Transverse colon (tissue), 4 donors: ENCODE measurements around the gene SORD.

Experiments used
- CTCF ChIP-seq, 5 experiments: fragments of 200-600 bp in 3 of 5; fragments of 450-650 bp in 2 of 5; sonication (generic) in 3 of 5; IDR thresholded peaks; 1 replicate in 2 of 5; 2 replicates in 3 of 5; pipeline ENCODE4 v1.5.1; 2016 to 2017; ENCODE audit warnings: antibody characterized with exemption in 5 of 5, inconsistent platforms in 3 of 5, mild to moderate bottlenecking in 2 of 5, moderate library complexity in 1 of 5
- POLR2AphosphoS5 ChIP-seq, 3 donors: sonication (generic); formaldehyde crosslinking; IDR thresholded peaks; one replicate each; pipeline ENCODE4 v1.6.1; 2016; ENCODE audit warnings: antibody characterized with exemption in 3 of 3

DNA sequence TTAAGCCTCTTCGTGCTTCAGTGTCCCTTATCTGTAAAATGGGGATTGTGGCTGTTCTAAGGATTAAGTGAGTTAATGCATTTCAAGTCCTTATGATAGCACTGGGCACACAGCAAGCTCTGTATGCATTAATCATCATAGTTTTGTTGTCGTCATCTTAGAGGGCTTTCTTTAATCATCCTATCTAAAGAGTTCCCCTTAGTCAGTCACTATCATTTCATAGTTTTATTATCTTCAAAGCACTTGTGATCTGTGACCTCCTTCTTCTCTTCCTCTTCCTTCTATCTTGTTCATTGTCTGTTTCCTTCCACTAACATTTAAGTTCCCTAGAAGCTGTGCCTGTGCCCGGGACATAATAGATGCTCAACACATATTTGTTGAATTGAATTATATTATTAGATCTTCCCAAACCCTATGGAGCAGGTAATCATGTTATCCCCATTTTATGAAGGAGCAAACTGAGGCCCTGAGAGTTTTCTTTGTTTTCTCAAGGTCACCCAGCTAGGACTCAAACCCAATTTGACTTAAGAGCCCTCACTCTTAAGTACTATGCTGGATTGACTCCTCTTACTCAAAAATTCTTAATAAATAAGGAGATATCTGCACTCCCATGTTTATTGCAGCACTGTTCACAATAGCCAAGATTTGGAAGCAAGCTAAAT lies 66.8 kb downstream of the SORD start:
- no peak for TF ChIP-seq POLR2AphosphoS5 (IDR thresholded peaks at IDR 0.05)
- no peak for TF ChIP-seq CTCF (IDR thresholded peaks at IDR 0.05)
